Choroid plexus epithelial cell (primary cell): ENCODE results near the gene FAM227B.

Source experiments
- DNase-seq: peaks from one replicate; pipeline ENCODE4 v3.0.0-alpha.2; 2010; ENCODE audit warnings: low read depth
- H3K4me3 ChIP-seq: 2 replicates; pipeline ENCODE4 v1.5.1; 2011; ENCODE audit warnings: low read depth, mild to moderate bottlenecking, control low read depth, low read length, moderate library complexity
- CTCF ChIP-seq: conservative IDR thresholded peaks from 2 replicates; pipeline ENCODE4 v1.5.1; 2011; ENCODE audit warnings: low read depth, mild to moderate bottlenecking, control low read depth, inconsistent platforms, low read length, moderate library complexity

Gene FAM227B

DNA sequence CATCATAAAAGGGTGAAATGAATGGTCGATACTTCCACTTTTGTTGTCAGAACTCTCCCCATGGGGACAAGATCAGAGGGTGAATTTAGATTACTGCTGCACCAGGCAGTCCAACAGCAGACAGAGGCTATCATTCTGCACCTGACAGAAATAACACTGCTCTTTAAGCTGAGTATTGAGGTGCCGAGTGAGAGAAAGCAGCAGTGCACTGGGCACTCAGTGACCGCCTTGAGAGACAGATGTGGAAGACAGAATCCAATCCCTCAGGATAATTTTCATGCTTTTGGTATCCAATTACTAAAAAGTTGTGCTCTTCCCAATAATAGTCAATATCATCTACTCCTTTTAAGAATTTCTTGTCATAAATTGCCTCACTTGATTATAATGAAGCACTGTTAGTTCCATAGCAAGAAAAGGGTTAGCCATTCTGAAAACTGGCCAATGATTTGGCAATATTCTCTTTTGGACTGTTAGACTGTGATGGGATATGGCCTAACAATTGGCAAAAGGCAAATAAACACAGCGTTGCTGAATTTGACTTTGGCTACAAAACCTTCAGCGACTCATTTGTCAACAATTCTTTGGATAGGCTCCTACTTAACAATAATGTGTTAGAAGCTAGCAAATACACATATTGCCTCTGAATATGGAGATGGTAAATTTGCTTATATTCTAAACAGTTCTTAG, 192.1 kb downstream of the FAM227B start:
- DNase-seq: peak; percentile 49
- no peak overlapping the region for H3K4me3 ChIP-seq
- TF ChIP-seq CTCF: no peak

DNA sequence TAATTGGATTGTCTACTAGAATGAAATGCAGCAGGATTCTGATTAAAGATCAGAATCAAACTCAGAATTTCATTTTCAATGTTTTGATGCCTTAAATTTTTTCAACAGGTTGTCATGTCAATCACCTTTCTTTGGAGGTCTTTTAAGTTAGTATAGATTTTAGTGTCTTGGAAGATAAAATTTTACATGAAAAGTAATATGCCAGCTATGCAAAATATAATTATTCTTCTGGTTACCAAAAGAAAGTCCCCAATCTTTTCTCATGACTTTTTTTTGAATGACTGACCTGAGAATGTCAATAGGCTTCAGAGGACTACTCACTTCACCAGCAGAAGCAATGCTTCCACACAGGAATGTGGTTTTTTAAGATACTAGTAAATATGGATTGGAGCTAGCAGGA, 193.2 kb downstream of the FAM227B start:
- no peak for DNase-seq
- H3K4me3 ChIP-seq: no peak overlapping the region
- no peak for TF ChIP-seq CTCF

DNA sequence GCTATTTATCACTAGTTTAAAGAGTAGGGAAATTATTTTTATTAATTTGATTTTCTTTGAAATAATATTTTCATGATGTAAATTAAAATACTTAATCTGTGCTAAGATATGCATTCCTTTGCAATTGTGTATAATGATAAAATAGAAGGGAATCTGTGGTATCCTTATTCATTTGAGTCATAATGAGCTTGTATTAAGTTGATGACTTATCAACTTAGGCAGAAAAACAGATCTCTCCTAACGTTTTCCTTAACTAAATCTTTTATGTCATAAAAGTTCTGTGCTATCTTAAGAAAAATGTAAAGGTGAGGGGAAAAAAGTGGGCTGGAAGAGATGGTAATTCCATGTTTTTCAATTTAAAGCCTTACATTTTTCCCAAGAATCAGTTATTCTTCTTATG, 195.7 kb downstream of the FAM227B start:
- TF ChIP-seq CTCF: no peak
- DNase-seq: no peak
- no peak overlapping the region for H3K4me3 ChIP-seq

- no peak for DNase-seq
- no peak for TF ChIP-seq CTCF
- peak overlapping the region; percentile 9 for H3K4me3 ChIP-seq
These were observed 196.6 kb downstream of the FAM227B start for GRCh38 chr15:49423901-49424550.

DNA sequence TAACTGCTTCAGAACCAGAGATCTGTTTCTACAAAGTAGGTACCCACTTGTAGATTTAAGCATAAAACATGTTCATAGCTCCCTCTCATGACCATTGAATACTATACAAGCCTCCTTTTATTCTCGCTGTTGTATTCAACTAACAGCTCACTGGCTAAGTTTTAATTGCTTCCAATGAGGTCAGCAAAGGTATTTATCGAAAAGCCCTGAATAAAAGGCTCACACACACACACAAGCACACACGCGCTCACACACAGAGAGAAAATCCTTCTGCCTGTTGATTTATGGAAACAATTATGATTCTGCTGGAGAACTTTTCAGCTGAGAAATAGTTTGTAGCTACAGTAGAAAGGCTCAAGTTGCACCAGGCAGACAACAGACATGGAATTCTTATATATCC, 197.6 kb downstream of the FAM227B start, which contains the start of gene FGF7:
Gene FGF7 (plus strand): TSS at position 222 of the 400 bp plus-strand sequence. CDS start 1,056 bp downstream, outside the sequence.
- H3K4me3 ChIP-seq: peak within 1 kb of the TSS; percentile 21
- peak; percentile 64 for DNase-seq
- no peak for TF ChIP-seq CTCF

GRCh38 chr15:49421991-49422390, 198.6 kb downstream of the FAM227B start:
- DNase-seq: peak; percentile 80
- no peak overlapping the region for H3K4me3 ChIP-seq
- peak; percentile 74 for TF ChIP-seq CTCF

DNA sequence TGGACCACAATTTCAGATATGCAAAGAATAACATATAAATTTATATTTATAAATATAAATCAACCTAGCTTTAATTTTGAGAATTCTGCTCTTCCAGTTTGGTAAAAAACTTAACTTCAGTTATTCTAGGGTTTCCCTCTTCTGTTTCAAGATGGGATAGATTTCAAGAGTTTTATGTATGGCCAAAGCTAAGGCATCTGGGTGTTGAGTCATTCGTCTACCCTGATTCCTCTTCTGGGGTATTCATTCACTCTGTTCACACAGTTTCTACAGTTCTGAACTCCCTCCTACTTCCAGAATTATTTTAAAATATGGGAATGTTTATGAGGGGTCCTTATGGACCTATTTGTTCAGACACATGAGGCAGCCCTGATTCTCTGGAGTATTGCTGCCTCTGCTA, 201.8 kb downstream of the FAM227B start:
- no peak for TF ChIP-seq CTCF
- no peak overlapping the region for H3K4me3 ChIP-seq
- DNase-seq: no peak
